ENCODE measurements around the gene CUBN. TPM values are rescaled to one million over a fixed set of nuclear protein-coding genes. Genes with fewer than 3 reads are reported as not detected.

CUBN gene
- total RNA-seq, 4 donors from 2014 or later, result 0.54 to 1.8 (median 1.3) TPM

GRCh38 chr10:16820018-16820417 is 309.6 kb downstream of the CUBN start:
- DNase-seq (ENCODE audit: low spot score in 2 of 2), result no peak
- TF ChIP-seq POLR2A (IDR thresholded peaks at IDR 0.05) (no peak), CTCF (IDR thresholded peaks at IDR 0.05) (no peak)
- WGBS, 2 donors, result 94 to 100% methylated on average over 1 of the region's 1 CpG
- no peak overlapping the region for H3K4me3 ChIP-seq (ENCODE audit: low read depth, poor library complexity, severe bottlenecking)
- intact Hi-C loops (cut with DNase I; ENCODE audit: low total_unique reads), result no loop called here

- WGBS, 2 donors, result 64 to 79% methylated on average over 3 of the region's 3 CpGs
- DNase-seq (ENCODE audit: low spot score in 2 of 2), result no peak
- no peak overlapping the region for H3K4me3 ChIP-seq (ENCODE audit: low read depth, poor library complexity, severe bottlenecking)
- TF ChIP-seq CTCF (IDR thresholded peaks at IDR 0.05) (no peak), POLR2A (IDR thresholded peaks at IDR 0.05) (no peak)
- intact Hi-C loops (cut with DNase I; ENCODE audit: low total_unique reads), result no loop called here
These were observed 310.2 kb downstream of the CUBN start for GRCh38 chr10:16819436-16819835.

GRCh38 chr10:16819026-16819425 is 310.6 kb downstream of the CUBN start:
- DNase-seq (ENCODE audit: low spot score in 2 of 2), result no peak
- no peak overlapping the region for H3K4me3 ChIP-seq (ENCODE audit: low read depth, poor library complexity, severe bottlenecking)
- TF ChIP-seq POLR2A (IDR thresholded peaks at IDR 0.05), result no peak
- 60 to 65% methylated on average over 6 of the region's 6 CpGs for whole genome bisulfite sequencing, 2 donors
- intact Hi-C loops (cut with DNase I; ENCODE audit: low total_unique reads), result no loop called here

GRCh38 chr10:16817125-16818019 is 312.2 kb downstream of the CUBN start, which contains the start of gene RSU1:
Gene RSU1, minus strand, starts transcription at chr10:16817424. Its CDS starts 343 bp downstream, at chr10:16817081.
- DNase-seq (ENCODE audit: low spot score in 2 of 2), result peak; percentile 100
- H3K4me3 ChIP-seq (ENCODE audit: low read depth, poor library complexity, severe bottlenecking), result peak within 1 kb of the TSS; percentile 96
- WGBS, 2 donors, result 0 to 1% methylated on average over 53 to 54 of the region's 65 CpGs
- intact Hi-C loops (cut with DNase I; ENCODE audit: low total_unique reads), result no loop called here
- peak in 1 of 2 donors; percentile 11 for TF ChIP-seq POLR2A (IDR thresholded peaks at IDR 0.05)
- no peak for TF ChIP-seq CTCF (IDR thresholded peaks at IDR 0.05)

GRCh38 chr10:16816830-16817124 is 312.8 kb downstream of the CUBN start:
- H3K4me3 ChIP-seq (ENCODE audit: low read depth, poor library complexity, severe bottlenecking), result peak overlapping the region; percentile 96
- DNase-seq (ENCODE audit: low spot score in 2 of 2), result no peak
- TF ChIP-seq POLR2A (IDR thresholded peaks at IDR 0.05), result no peak
- TF ChIP-seq CTCF (IDR thresholded peaks at IDR 0.05), result no peak
- 4 to 5% methylated on average over 8 to 12 of the region's 12 CpGs for WGBS, 2 donors
- intact Hi-C loops (cut with DNase I; ENCODE audit: low total_unique reads), result no loop called here

GRCh38 chr10:16816171-16816570 is 313.4 kb downstream of the CUBN start:
- intact Hi-C loops (cut with DNase I; ENCODE audit: low total_unique reads), result no loop called here
- no peak for DNase-seq (ENCODE audit: low spot score in 2 of 2)
- no peak overlapping the region for H3K4me3 ChIP-seq (ENCODE audit: low read depth, poor library complexity, severe bottlenecking)
- 57 to 63% methylated on average over 4 of the region's 4 CpGs for WGBS, 2 donors
- TF ChIP-seq POLR2A (IDR thresholded peaks at IDR 0.05) (no peak), CTCF (IDR thresholded peaks at IDR 0.05) (no peak)
